ENCODE measurements around the gene NRROS. TPM values are rescaled to one million over a fixed set of nuclear protein-coding genes. Genes with fewer than 3 reads are reported as not detected.

The NRROS gene
- total and polyA plus RNA-seq, 2 of the 4 experiments (the other 2 are of a cell fraction): 0.10 TPM; not detected in 1

DNA sequence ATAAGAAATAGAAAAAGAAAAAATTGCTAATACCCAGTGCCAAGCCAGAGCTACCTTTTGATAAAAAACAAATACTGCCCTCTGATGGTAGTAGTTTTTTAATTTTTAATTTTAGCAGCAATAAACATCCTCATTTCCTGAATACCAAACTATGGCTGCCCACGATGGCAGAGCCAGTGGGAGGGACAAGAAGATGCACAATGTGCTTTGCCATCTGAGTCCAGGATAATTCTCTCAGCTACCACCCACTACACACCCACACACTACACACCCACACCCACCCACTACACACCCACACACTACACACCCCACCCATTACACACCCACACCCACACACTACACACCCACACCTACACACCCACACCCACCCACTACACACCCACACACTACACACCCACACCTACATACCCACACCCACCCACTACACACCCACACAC is 54.7 kb downstream of the NRROS start:
- H2BK20ac ChIP-seq (ENCODE audit: low read depth, low read length): no peak overlapping the region
- no peak overlapping the region for H2AFZ ChIP-seq (replicated peaks; ENCODE audit: low read length, poor library complexity)
- no peak overlapping the region for H3K4ac ChIP-seq (ENCODE audit: low read depth, low read length)
- no peak overlapping the region for H2BK15ac ChIP-seq (ENCODE audit: low read depth, low read length)
- no peak overlapping the region for H3K14ac ChIP-seq (replicated peaks; ENCODE audit: low read depth, low read length)
- no peak overlapping the region for H3K9ac ChIP-seq (ENCODE audit: low read depth, low read length)
- no peak overlapping the region for H3K27ac ChIP-seq (ENCODE audit: insufficient read depth, low read length)
- intact Hi-C loops (cut with micrococcal nuclease) (no loop called here), in situ Hi-C loops (cut with MboI; ENCODE audit: low sequenced_read_pairs) (no loop called here), dilution Hi-C loops (cut with HindIII; ENCODE audit: low sequenced_read_pairs, unreplicated experiment) (no loop called here)
- H2BK5ac ChIP-seq (ENCODE audit: low read depth, low read length, poor library complexity, severe bottlenecking): peak overlapping the region; percentile 87
- 0 out of 2 replicates have a peak, but pooled peaks cover 1% of the 10 kb centered on the region for H3K4me1 ChIP-seq (ENCODE audit: control insufficient read depth, insufficient read depth, low read length)
- TF ChIP-seq FOS (IDR thresholded peaks at IDR 0.05; ENCODE audit: low read depth, low read length): no peak
- no peak for TF ChIP-seq CEBPB (IDR thresholded peaks at IDR 0.05; ENCODE audit: low read depth, low read length)
- TF ChIP-seq MAZ (IDR thresholded peaks at IDR 0.05; ENCODE audit: borderline replicate concordance, low read depth, low read length): no peak
- TF ChIP-seq, protein P1, sequence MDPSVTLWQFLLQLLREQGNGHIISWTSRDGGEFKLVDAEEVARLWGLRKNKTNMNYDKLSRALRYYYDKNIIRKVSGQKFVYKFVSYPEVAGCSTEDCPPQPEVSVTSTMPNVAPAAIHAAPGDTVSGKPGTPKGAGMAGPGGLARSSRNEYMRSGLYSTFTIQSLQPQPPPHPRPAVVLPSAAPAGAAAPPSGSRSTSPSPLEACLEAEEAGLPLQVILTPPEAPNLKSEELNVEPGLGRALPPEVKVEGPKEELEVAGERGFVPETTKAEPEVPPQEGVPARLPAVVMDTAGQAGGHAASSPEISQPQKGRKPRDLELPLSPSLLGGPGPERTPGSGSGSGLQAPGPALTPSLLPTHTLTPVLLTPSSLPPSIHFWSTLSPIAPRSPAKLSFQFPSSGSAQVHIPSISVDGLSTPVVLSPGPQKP (IDR thresholded peaks at IDR 0.05; ENCODE audit: borderline replicate concordance, low read depth, low read length): no peak
- no peak for TF ChIP-seq SMC3 (IDR thresholded peaks at IDR 0.05; ENCODE audit: low read depth, low read length)
- TF ChIP-seq MXI1 (IDR thresholded peaks at IDR 0.05; ENCODE audit: borderline replicate concordance, low read depth, low read length): no peak
- TF ChIP-seq POLR2A (IDR thresholded peaks at IDR 0.05; ENCODE audit: low read depth, low read length): no peak
- no peak for TF ChIP-seq NFE2L2 (IDR thresholded peaks at IDR 0.05; ENCODE audit: low read depth, low read length)
- TF ChIP-seq BHLHE40 (IDR thresholded peaks at IDR 0.05; ENCODE audit: low read depth, low read length): no peak
- no peak for TF ChIP-seq RAD21 (IDR thresholded peaks at IDR 0.05; ENCODE audit: low read length)
- TF ChIP-seq RCOR1 (IDR thresholded peaks at IDR 0.05; ENCODE audit: insufficient replicate concordance, low read length): no peak
- no peak for TF ChIP-seq CHD1 (IDR thresholded peaks at IDR 0.05; ENCODE audit: low read depth, low read length)
- TF ChIP-seq, protein P2, sequence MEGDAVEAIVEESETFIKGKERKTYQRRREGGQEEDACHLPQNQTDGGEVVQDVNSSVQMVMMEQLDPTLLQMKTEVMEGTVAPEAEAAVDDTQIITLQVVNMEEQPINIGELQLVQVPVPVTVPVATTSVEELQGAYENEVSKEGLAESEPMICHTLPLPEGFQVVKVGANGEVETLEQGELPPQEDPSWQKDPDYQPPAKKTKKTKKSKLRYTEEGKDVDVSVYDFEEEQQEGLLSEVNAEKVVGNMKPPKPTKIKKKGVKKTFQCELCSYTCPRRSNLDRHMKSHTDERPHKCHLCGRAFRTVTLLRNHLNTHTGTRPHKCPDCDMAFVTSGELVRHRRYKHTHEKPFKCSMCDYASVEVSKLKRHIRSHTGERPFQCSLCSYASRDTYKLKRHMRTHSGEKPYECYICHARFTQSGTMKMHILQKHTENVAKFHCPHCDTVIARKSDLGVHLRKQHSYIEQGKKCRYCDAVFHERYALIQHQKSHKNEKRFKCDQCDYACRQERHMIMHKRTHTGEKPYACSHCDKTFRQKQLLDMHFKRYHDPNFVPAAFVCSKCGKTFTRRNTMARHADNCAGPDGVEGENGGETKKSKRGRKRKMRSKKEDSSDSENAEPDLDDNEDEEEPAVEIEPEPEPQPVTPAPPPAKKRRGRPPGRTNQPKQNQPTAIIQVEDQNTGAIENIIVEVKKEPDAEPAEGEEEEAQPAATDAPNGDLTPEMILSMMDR (conservative IDR thresholded peaks at IDR 0.05; ENCODE audit: low read depth, low read length): no peak
- no peak for TF ChIP-seq RFX5 (IDR thresholded peaks at IDR 0.05; ENCODE audit: low read depth, low read length)
- TF ChIP-seq MAFK (IDR thresholded peaks at IDR 0.05; ENCODE audit: low read depth, low read length): no peak
- H4K5ac ChIP-seq (ENCODE audit: low read depth, low read length): peak overlapping the region; percentile 19
- H3K4me3 ChIP-seq (ENCODE audit: insufficient read depth, low read depth, low read length): no peak overlapping the region
- DNase-seq (peak; percentile 13), ATAC-seq (ENCODE audit: low read depth) (peak; percentile 68)
- H3K36me3 ChIP-seq (ENCODE audit: control insufficient read depth, insufficient read depth, low read length): no peaks in the 10 kb centered on the region
- no peak overlapping the region for H2BK120ac ChIP-seq (ENCODE audit: low read depth, low read length)
- ChIA-PET POLR2A (ENCODE audit: unreplicated experiment) (no interaction called here), CTCF (no interaction called here)
- no peak overlapping the region for H2AK9ac ChIP-seq (replicated peaks; ENCODE audit: low read depth, low read length, poor library complexity)
- peak overlapping the region; percentile 36; the same call in 1 of the 2 replicates for H3K4me2 ChIP-seq (ENCODE audit: low read depth, low read length)
- H3K27me3 ChIP-seq (ENCODE audit: control insufficient read depth, insufficient read depth, low read length): peaks cover 7% of the 10 kb centered on the region
- BruUV-seq (replicated peaks): no TSS peak
- H3K56ac ChIP-seq (ENCODE audit: extremely low read depth, insufficient read depth, low read length): no peak overlapping the region
- no peaks in the 10 kb centered on the region for H4K20me1 ChIP-seq (ENCODE audit: insufficient read depth, low read length)
- H3K9me1 ChIP-seq (ENCODE audit: insufficient read depth, low read length): no peaks in the 10 kb centered on the region
- peak overlapping the region in 1 of 2 experiments; percentile 64; a peak in 2 of 4 replicates for H4K8ac ChIP-seq (ENCODE audit: low read depth in 2 of 2, low read length in 2 of 2)
- H4K91ac ChIP-seq (ENCODE audit: insufficient read depth, low read depth, low read length): no peak overlapping the region
- 0% methylated on average over 1 of the region's 1 CpG; no CpG with 5 or more reads in 1 of the 2 experiments for WGBS, 2 experiments (ENCODE audit: extremely low coverage in 2 of 2, insufficient read length in 1 of 2)
- H3K18ac ChIP-seq (ENCODE audit: low read depth, low read length): no peak overlapping the region
- no peak overlapping the region for H3K23ac ChIP-seq (ENCODE audit: low read depth, low read length)
- H3K79me1 ChIP-seq (ENCODE audit: low read depth in 1 of 2, low read length in 2 of 2): no peaks in the 10 kb centered on the region
- H2AK5ac ChIP-seq (ENCODE audit: low read depth, low read length): no peak overlapping the region
- no peaks in the 10 kb centered on the region for H3K9me3 ChIP-seq (ENCODE audit: control insufficient read depth, insufficient read depth, low read length)

Data from IMR-90 (cell line).